Esophagus squamous epithelium (tissue), 4 donors: ENCODE measurements around the gene WWOX.

Experiments
- POLR2A ChIP-seq, 4 donors: fragments of 450-650 bp; IDR thresholded peaks; one replicate each; pipeline ENCODE4 v1.6.1; 2017; ENCODE audit warnings: antibody characterized with exemption in 4 of 4, mild to moderate bottlenecking in 4 of 4, moderate library complexity in 3 of 4
- TF ChIP-seq, protein P1 (sequence below), 6 experiments: fragments of 450-650 bp in 4 of 6; fragments of 200-600 bp in 2 of 6; sonication (generic) in 2 of 6; IDR thresholded peaks; one replicate each; pipeline ENCODE4 v1.5.1; 2016 to 2019; ENCODE audit warnings: antibody characterized with exemption in 6 of 6, mild to moderate bottlenecking in 4 of 6, moderate library complexity in 4 of 6

DNA sequence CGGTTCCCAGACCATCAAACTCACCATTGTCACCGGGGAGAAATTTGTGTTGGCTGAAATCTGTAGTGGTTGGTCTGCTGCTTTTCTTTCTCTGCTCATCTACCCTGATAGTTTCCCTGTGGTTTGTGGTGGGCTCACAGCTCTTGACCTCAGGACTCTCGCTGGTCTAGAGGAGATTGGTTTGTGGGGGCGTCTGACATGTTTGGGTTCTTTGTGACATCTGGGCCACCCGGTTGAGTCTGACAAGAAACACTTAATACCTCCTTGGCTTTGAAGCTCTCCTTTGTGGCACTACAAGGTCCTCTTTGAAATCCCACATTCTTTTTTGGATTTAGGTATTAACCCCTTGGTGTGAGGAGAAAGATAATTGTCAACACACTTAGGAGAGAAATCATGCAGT is 662.0 kb downstream of the WWOX start:
- TF ChIP-seq, protein P1, sequence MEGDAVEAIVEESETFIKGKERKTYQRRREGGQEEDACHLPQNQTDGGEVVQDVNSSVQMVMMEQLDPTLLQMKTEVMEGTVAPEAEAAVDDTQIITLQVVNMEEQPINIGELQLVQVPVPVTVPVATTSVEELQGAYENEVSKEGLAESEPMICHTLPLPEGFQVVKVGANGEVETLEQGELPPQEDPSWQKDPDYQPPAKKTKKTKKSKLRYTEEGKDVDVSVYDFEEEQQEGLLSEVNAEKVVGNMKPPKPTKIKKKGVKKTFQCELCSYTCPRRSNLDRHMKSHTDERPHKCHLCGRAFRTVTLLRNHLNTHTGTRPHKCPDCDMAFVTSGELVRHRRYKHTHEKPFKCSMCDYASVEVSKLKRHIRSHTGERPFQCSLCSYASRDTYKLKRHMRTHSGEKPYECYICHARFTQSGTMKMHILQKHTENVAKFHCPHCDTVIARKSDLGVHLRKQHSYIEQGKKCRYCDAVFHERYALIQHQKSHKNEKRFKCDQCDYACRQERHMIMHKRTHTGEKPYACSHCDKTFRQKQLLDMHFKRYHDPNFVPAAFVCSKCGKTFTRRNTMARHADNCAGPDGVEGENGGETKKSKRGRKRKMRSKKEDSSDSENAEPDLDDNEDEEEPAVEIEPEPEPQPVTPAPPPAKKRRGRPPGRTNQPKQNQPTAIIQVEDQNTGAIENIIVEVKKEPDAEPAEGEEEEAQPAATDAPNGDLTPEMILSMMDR (IDR thresholded peaks at IDR 0.05): no peak
- no peak for TF ChIP-seq POLR2A (IDR thresholded peaks at IDR 0.05)
